Cardiac muscle cell (in vitro differentiated cells and primary cell): ENCODE results near the gene CHID1. TPM values are rescaled to one million over a fixed set of nuclear protein-coding genes. Genes with fewer than 3 reads are reported as not detected.

ENCODE experiments used
- DNase-seq, 2 donors: peaks; one replicate each; pipeline versions ENCODE4 v3.0.0 to v3.0.0-alpha.2; 2010 to 2017; ENCODE audit warnings: low read depth in 1 of 2, low spot score in 1 of 2
- H3K27ac ChIP-seq: fragments of 200-600 bp; sonication (generic); 2 replicates; pipeline ENCODE4 v1.5.1; 2016
- H3K27me3 ChIP-seq: fragments of 200-600 bp; sonication (generic); 2 replicates; pipeline ENCODE4 v1.6.0; 2016; ENCODE audit warnings: control low read depth
- H3K36me3 ChIP-seq: fragments of 200-600 bp; sonication (generic); 2 replicates; pipeline ENCODE4 v1.5.1; 2016; ENCODE audit warnings: control low read depth
- H3K4me1 ChIP-seq: fragments of 200-600 bp; sonication (generic); 2 replicates; pipeline ENCODE4 v1.8.1; 2017; ENCODE audit warnings: low read depth, mild to moderate bottlenecking, mixed run types
- H3K4me3 ChIP-seq: fragments of 200-600 bp; sonication (generic); 2 replicates; pipeline ENCODE4 v1.5.1; 2016; ENCODE audit warnings: mild to moderate bottlenecking
- H3K9me3 ChIP-seq: fragments of 200-600 bp; sonication (generic); 2 replicates; pipeline ENCODE4 v1.5.1; 2017; ENCODE audit warnings: low read depth, mild to moderate bottlenecking, control low read depth
- polyA plus RNA-seq: library from polyadenylated mRNA; unstranded; fragments of >200 nt; fragmentation: Nextera tagmentation; extraction: Ambion mirVana; gene quantifications from 2 replicates; pipeline ENCODE4 v1.2.1, GENCODE V29; 2016
- total RNA-seq: library from RNA; depleted of rRNA; stranded (reverse); fragments of >200 nt; gene quantifications from 2 replicates; pipeline ENCODE4 v1.2.3, GENCODE V29; 2016
- TF ChIP-seq, protein P1 (sequence below): IDR thresholded peaks from 2 replicates; pipeline ENCODE4 v1.5.1; 2012; ENCODE audit warnings: low read depth, mild to moderate bottlenecking, low read length

Gene CHID1
- total and polyA plus RNA-seq, 2 experiments from 2014 or later: 67.7 to 145 TPM

DNA sequence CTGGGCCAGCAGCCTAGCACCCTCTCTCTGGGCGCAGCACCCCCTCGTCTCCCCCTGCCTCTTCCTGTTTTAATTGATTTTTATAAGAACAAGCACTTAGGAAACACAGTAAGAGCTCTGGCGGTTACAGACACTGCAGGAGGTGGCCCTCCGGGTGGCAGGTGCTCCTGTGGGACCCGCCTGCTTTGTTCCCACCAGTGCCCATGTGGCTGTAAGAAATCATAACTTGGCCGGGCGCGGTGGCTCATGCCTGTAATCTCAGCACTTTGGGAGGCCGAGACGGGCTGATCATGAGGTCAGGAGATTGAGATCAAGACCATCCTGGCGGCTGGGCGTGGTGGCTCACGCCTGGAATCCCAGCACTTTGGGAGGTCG lies 49.5 kb downstream of the CHID1 start:
- TF ChIP-seq, protein P1, sequence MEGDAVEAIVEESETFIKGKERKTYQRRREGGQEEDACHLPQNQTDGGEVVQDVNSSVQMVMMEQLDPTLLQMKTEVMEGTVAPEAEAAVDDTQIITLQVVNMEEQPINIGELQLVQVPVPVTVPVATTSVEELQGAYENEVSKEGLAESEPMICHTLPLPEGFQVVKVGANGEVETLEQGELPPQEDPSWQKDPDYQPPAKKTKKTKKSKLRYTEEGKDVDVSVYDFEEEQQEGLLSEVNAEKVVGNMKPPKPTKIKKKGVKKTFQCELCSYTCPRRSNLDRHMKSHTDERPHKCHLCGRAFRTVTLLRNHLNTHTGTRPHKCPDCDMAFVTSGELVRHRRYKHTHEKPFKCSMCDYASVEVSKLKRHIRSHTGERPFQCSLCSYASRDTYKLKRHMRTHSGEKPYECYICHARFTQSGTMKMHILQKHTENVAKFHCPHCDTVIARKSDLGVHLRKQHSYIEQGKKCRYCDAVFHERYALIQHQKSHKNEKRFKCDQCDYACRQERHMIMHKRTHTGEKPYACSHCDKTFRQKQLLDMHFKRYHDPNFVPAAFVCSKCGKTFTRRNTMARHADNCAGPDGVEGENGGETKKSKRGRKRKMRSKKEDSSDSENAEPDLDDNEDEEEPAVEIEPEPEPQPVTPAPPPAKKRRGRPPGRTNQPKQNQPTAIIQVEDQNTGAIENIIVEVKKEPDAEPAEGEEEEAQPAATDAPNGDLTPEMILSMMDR: no peak
- Histone ChIP-seq H3K4me1 (peaks cover 6% of the 10 kb centered on the region), H3K27ac (no peak overlapping the region), H3K36me3 (no peaks in the 10 kb centered on the region), H3K9me3 (no peaks in the 10 kb centered on the region), H3K4me3 (no peak overlapping the region), H3K27me3 (no peaks in the 10 kb centered on the region)
- no peak for DNase-seq

DNA sequence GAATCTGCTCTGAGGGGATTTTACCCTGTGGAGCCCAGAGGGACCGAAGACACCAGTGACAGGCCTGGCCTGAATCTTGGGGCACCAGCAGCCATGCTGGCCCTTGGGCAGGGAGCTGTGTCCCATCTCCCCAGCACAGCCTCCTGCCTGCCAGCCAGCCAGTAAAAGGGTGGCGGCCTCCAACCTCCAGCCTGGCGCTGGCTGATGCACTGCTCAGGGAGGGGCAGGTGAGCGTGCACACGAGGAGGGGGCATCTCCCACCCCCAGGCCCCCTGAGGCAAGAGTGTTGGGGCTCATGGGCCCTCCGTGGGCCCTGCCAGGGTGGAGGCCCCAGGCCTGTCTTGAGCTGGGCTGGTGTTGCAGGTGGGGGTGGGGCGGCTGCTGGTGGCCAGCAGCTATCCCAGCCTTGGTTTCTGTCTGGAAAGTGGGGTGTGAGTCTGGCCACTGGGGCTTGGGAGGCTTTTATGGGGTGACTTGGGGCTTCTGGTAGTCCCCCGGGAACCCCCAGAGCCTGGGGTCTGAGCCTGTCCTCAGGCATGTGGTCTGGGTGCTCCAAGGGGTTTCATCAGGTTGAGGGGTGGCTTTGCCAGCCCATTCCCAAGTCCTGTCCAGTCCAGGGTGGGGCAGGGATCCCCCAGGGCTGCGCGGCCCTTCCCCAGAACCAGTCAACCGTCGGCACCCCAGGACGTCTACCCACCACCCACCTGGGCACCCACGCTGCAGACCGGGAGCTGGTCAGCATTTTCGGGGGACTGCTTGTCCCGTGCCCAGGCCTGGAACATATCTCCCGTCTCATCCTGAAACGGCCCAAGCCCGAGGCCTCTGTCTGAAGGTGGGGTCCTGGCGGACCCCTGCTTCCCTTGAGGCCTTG lies 50.1 kb downstream of the CHID1 start:
- Histone ChIP-seq H3K27ac (peak overlapping the region; percentile 17), H3K4me1 (peaks cover 6% of the 10 kb centered on the region), H3K36me3 (no peaks in the 10 kb centered on the region), H3K9me3 (no peaks in the 10 kb centered on the region), H3K27me3 (no peaks in the 10 kb centered on the region), H3K4me3 (no peak overlapping the region)
- DNase-seq: no peak
- TF ChIP-seq, protein P1: no peak

DNA sequence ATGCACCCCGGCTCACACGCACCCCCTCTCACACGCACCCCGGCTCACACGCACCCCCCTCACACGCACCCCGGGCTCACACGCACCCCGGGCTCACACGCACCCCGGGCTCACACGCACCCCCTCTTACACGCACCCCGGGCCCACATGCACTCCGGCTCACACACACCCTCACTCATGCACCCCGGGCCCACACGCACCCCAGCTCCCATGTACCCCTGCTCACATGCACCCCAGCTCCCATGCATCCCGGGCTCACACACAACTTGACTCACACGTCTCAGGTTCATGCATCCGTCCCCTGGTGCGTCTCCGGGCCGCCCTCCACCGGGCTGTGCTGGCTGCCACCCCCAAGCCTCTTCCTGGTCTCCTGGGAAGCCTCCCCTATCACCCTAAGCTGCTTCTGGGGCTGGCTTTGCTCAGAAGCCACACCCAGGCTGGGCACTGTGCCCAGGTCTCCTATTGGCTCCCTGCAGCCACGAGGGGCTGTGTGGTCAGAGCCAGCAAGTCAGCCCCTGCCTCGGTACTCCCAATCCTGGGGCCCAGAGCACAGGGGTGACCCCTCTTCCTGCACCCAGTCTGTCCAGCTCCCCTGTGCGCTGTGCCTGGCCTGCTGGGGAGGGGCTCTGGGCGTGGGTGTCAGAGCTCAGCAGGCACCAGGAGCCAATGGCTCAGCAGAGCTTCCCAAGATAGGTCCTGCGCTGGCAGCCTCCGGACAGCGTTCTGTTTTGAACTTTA lies 51.0 kb downstream of the CHID1 start:
- Histone ChIP-seq H3K4me3 (no peak overlapping the region), H3K27me3 (no peaks in the 10 kb centered on the region), H3K9me3 (no peaks in the 10 kb centered on the region), H3K27ac (peak overlapping the region; percentile 17), H3K4me1 (peaks cover 6% of the 10 kb centered on the region), H3K36me3 (no peaks in the 10 kb centered on the region)
- DNase-seq: peak; percentile 61 to 94
- TF ChIP-seq, protein P1: no peak

DNA sequence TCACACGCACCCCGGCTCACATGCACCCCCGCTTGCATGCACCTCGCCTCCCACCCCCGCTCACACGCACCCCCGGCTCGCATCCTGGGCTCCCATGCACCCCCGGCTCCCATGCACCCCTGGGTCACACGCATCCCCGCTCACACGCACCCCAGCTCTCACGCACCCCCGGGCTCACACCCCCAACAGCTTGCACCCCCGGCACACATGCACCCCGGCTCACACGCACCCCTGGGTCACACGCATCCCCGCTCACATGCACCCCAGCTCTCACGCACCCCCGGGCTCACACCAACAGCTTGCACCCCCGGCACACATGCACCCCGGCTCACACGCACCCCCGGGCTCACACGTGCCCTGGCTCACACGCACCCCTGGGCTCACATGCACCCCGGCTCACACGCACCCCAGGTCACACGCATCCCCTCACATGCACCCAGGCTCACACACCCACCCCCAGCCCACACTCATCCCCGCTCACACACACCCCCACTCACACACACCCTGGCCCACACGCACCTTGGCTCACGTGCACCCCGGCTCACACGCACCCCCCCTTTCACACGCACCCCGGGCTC lies 51.8 kb downstream of the CHID1 start:
- Histone ChIP-seq H3K4me1 (peaks cover 6% of the 10 kb centered on the region), H3K4me3 (no peak overlapping the region), H3K9me3 (no peaks in the 10 kb centered on the region), H3K36me3 (no peaks in the 10 kb centered on the region), H3K27me3 (no peaks in the 10 kb centered on the region), H3K27ac (no peak overlapping the region)
- DNase-seq: no peak
- TF ChIP-seq, protein P1: no peak

DNA sequence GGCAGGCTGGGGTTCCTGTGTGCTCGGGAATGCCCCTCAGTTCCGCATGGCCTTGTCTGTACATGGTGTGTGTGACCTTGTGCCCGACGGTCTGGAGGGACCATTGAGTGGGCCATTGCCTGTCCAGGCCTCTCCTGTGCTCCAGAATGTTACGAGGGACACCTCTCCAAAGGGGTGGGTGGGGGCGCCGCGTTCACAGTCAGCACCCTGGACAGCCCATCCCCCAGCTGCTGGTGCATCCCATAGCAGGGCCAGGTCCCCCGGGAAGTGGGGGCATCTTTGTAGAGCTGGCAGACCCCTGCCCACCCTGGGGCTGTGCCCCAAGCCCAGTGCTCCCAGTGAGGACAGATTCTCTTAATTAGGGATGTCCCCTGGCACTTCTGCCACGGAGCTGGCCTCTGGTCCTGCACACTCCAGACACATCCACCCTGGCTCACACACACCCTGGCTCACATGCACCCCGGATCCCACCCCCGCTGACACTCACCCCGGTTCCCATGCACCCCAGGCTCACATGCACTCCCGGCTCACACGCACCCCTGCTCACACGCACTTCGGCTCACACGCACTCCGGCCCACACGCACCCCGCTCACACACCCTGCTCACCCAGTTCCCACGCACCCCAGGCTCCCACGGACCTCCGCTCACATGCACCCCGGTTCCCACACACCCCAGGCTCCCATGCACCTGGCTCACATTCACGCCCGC lies 52.4 kb downstream of the CHID1 start:
- no peak for DNase-seq
- peaks cover 6% of the 10 kb centered on the region for H3K4me1 ChIP-seq
- TF ChIP-seq, protein P1: no peak
- no peaks in the 10 kb centered on the region for H3K9me3 ChIP-seq
- no peaks in the 10 kb centered on the region for H3K36me3 ChIP-seq
- no peaks in the 10 kb centered on the region for H3K27me3 ChIP-seq
- H3K27ac ChIP-seq: no peak overlapping the region
- no peak overlapping the region for H3K4me3 ChIP-seq
